Body of pancreas (tissue), 4 donors: ENCODE results near the gene TOR1AIP2. TPM values are rescaled to one million over a fixed set of nuclear protein-coding genes. Genes with fewer than 3 reads are reported as not detected.

Experiments used
- ATAC-seq: fragments of 150-250 bp; one replicate; pipeline ENCODE4 v1.9.1; 2016
- DNase-seq, 4 donors: peaks; one replicate each; pipeline ENCODE4 v3.0.0-alpha.2; 2019
- H3K27ac ChIP-seq, 4 donors: fragments of 200-600 bp; sonication (generic); 1 replicate in 3 of 4; 2 replicates in 1 of 4; pipeline versions ENCODE4 v1.5.1 to v1.6.1; 2016 to 2019; ENCODE audit warnings: mild to moderate bottlenecking in 1 of 4, mixed read lengths in 1 of 4, moderate library complexity in 1 of 4
- H3K27me3 ChIP-seq, 2 donors: fragments of 200-600 bp; sonication (generic); one replicate each; pipeline ENCODE4 v1.6.0; 2016; ENCODE audit warnings: mild to moderate bottlenecking in 1 of 2
- H3K36me3 ChIP-seq, 2 donors: fragments of 200-600 bp; sonication (generic); replicated peaks in 1 of 2; 2 replicates each; pipeline ENCODE4 v1.5.1; 2016; ENCODE audit warnings: low read depth in 2 of 2; ENCODE audit not compliant: insufficient read depth in 1 of 2
- H3K4me1 ChIP-seq: fragments of 200-600 bp; sonication (generic); one replicate; pipeline ENCODE4 v1.6.0; 2016
- H3K4me3 ChIP-seq, 2 donors: fragments of 200-600 bp; sonication (generic); 1 replicate in 1 of 2; 2 replicates in 1 of 2; pipeline ENCODE4 v1.5.1; 2016 to 2019
- H3K9me3 ChIP-seq, 3 donors: fragments of 200-600 bp; sonication (generic); 1 replicate in 2 of 3; 2 replicates in 1 of 3; pipeline ENCODE4 v1.5.1; 2016
- POLR2A ChIP-seq, 3 donors: fragments of 450-650 bp; IDR thresholded peaks; one replicate each; pipeline ENCODE4 v1.6.1; 2016; ENCODE audit warnings: antibody characterized with exemption in 3 of 3, mild to moderate bottlenecking in 2 of 3
- WGBS, 2 donors: methylation state at CpG; one replicate each; pipeline ENCODE4 v1.1.5; 2017; 5-methylcytosine and 5-hydroxymethylcytosine counted together
- intact Hi-C: fragments of 100-400 bp; cut with DNase I; formaldehyde crosslinking; loops from one replicate; pipeline ENCODE4 v1.15.1; 2023
- total RNA-seq, 2 donors: library from RNA; depleted of rRNA; stranded (reverse); fragments of >200 nt; gene quantifications; one replicate each; pipeline ENCODE4 v1.1.0, GENCODE V29; 2016
- TF ChIP-seq, protein P1 (sequence below), 7 experiments: fragments of 450-650 bp in 4 of 7; fragments of 200-600 bp in 3 of 7; sonication (generic) in 3 of 7; IDR thresholded peaks; one replicate each; pipeline ENCODE4 v1.5.1; 2016 to 2019; ENCODE audit warnings: antibody characterized with exemption in 7 of 7

The TOR1AIP2 gene
- total RNA-seq, 2 donors from 2014 or later, result 44.1 to 44.8 TPM

DNA sequence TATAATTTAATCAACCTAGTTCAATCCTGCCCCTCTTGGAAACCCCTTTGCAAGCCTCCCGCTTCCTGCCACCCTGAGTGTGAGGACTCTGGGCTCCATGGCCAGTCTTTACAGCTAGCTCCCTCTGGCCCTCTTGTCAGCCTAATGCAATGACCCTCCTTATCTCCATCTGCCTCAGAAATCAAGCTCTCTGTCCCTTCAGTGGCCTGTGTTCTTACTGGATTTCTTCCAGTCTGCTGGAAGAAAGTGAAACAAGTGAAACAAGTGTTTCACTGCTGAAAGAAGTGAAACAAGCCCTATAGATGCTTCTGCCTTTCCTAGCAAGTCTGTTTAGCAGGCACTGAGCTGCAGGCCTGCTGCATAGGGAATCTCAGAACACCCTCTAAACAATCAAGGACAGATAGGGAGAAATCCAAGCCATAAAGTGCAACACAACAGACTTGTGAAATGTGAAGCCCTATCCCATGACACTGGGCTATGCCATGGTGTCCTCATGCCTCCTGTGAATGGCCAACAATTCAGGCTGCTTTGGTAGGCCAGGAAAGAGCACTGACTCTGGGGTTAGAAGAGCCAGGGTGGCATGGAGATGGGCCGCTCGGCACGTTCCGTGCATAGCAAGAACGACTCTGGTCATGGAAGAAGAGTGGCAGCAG, 78.6 kb downstream of the TOR1AIP2 start:
- no peak overlapping the region for H3K4me3 ChIP-seq
- no peak overlapping the region for H3K27ac ChIP-seq
- ATAC-seq, result no peak
- intact Hi-C loops, result no loop called here
- H3K4me1 ChIP-seq, result no peaks in the 10 kb centered on the region
- DNase-seq, result no peak
- H3K9me3 ChIP-seq, result no peaks in the 10 kb centered on the region
- H3K36me3 ChIP-seq, result no peaks in the 10 kb centered on the region
- no peak for TF ChIP-seq POLR2A (IDR thresholded peaks at IDR 0.05)
- TF ChIP-seq, protein P1, sequence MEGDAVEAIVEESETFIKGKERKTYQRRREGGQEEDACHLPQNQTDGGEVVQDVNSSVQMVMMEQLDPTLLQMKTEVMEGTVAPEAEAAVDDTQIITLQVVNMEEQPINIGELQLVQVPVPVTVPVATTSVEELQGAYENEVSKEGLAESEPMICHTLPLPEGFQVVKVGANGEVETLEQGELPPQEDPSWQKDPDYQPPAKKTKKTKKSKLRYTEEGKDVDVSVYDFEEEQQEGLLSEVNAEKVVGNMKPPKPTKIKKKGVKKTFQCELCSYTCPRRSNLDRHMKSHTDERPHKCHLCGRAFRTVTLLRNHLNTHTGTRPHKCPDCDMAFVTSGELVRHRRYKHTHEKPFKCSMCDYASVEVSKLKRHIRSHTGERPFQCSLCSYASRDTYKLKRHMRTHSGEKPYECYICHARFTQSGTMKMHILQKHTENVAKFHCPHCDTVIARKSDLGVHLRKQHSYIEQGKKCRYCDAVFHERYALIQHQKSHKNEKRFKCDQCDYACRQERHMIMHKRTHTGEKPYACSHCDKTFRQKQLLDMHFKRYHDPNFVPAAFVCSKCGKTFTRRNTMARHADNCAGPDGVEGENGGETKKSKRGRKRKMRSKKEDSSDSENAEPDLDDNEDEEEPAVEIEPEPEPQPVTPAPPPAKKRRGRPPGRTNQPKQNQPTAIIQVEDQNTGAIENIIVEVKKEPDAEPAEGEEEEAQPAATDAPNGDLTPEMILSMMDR (IDR thresholded peaks at IDR 0.05), result no peak
- 90 to 96% methylated on average over 6 of the region's 6 CpGs for WGBS, 2 donors
- no peaks in the 10 kb centered on the region for H3K27me3 ChIP-seq

- Histone ChIP-seq H3K36me3 (no peaks in the 10 kb centered on the region), H3K9me3 (no peaks in the 10 kb centered on the region), H3K4me1 (no peaks in the 10 kb centered on the region), H3K27me3 (no peaks in the 10 kb centered on the region), H3K4me3 (no peak overlapping the region), H3K27ac (no peak overlapping the region)
- 77 to 88% methylated on average over 10 of the region's 10 CpGs for WGBS, 2 donors
- ATAC-seq (no peak), DNase-seq (no peak)
- TF ChIP-seq, protein P1 (IDR thresholded peaks at IDR 0.05), result no peak
- TF ChIP-seq POLR2A (IDR thresholded peaks at IDR 0.05), result no peak
- intact Hi-C loops, result no loop called here
These were observed 79.3 kb downstream of the TOR1AIP2 start for GRCh38 chr1:179798213-179798863.

DNA sequence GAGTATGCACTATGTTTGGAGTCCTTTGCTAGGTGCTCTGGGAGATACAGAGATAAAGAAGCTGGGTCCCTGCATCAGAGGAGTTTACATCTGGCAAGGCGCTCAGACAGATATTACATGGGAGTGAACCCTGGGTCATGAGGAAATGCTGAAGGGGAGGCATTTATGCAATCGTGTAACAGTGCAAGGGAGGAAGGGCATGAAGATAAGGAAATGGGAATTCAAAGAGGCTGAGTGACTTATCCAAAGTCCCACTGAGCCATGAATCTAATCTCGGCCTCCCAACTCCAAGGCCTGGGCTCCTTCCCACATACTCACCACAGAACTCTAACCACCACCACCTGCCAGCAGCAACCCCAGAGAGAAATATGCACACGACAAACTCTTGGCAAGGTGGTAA, 82.9 kb downstream of the TOR1AIP2 start:
- no peaks in the 10 kb centered on the region for H3K4me1 ChIP-seq
- ATAC-seq (no peak), DNase-seq (no peak)
- no peaks in the 10 kb centered on the region for H3K9me3 ChIP-seq
- intact Hi-C loops, result no loop called here
- 18 to 37% methylated on average over 4 of the region's 4 CpGs for WGBS, 2 donors
- TF ChIP-seq POLR2A (IDR thresholded peaks at IDR 0.05), result no peak
- TF ChIP-seq, protein P1 (IDR thresholded peaks at IDR 0.05), result no peak
- H3K36me3 ChIP-seq, result no peaks in the 10 kb centered on the region
- no peak overlapping the region for H3K4me3 ChIP-seq
- H3K27ac ChIP-seq, result no peak overlapping the region
- H3K27me3 ChIP-seq, result no peaks in the 10 kb centered on the region

- DNase-seq, result no peak
- WGBS, 2 donors, result 93 to 100% methylated on average over 1 of the region's 1 CpG
- H3K36me3 ChIP-seq, result no peaks in the 10 kb centered on the region
- no peaks in the 10 kb centered on the region for H3K27me3 ChIP-seq
- H3K27ac ChIP-seq, result no peak overlapping the region
- no peak for ATAC-seq
- H3K4me1 ChIP-seq, result no peaks in the 10 kb centered on the region
- intact Hi-C loops, result no loop called here
- H3K9me3 ChIP-seq, result no peaks in the 10 kb centered on the region
- TF ChIP-seq, protein P1 (IDR thresholded peaks at IDR 0.05), result no peak
- TF ChIP-seq POLR2A (IDR thresholded peaks at IDR 0.05), result no peak
- no peak overlapping the region for H3K4me3 ChIP-seq
These were observed 83.5 kb downstream of the TOR1AIP2 start for GRCh38 chr1:179794146-179794545.

GRCh38 chr1:179793281-179793680, 84.3 kb downstream of the TOR1AIP2 start:
- H3K9me3 ChIP-seq, result no peaks in the 10 kb centered on the region
- H3K27me3 ChIP-seq, result no peaks in the 10 kb centered on the region
- no peaks in the 10 kb centered on the region for H3K4me1 ChIP-seq
- no peak overlapping the region for H3K4me3 ChIP-seq
- DNase-seq (no peak), ATAC-seq (no peak)
- H3K36me3 ChIP-seq, result no peaks in the 10 kb centered on the region
- TF ChIP-seq, protein P1 (IDR thresholded peaks at IDR 0.05), result no peak
- no peak for TF ChIP-seq POLR2A (IDR thresholded peaks at IDR 0.05)
- no peak overlapping the region for H3K27ac ChIP-seq
- WGBS, 2 donors, result 90 to 94% methylated on average over 4 of the region's 4 CpGs
- intact Hi-C loops, result no loop called here
